Stimulated activated naive CD8-positive, alpha-beta T cell treated with anti-CD3 and anti-CD28 coated beads, Interleukin-15, Interleukin-2, amounts not matched to agents 100 ng/mL and 50 ng/mL, for 24 hours (primary cell): ENCODE data around the gene PARP14.

ENCODE experiments used
- H3K27ac Mint-ChIP-seq: one replicate; pipeline ENCODE4 v1.8.0; 2021; ENCODE audit warnings: mild to moderate bottlenecking, mixed read lengths
- H3K27me3 Mint-ChIP-seq: one replicate; pipeline ENCODE4 v1.8.0; 2021; ENCODE audit warnings: mixed read lengths
- H3K36me3 Mint-ChIP-seq: one replicate; pipeline ENCODE4 v1.8.0; 2021; ENCODE audit warnings: low read depth, mixed read lengths
- H3K4me1 Mint-ChIP-seq: one replicate; pipeline ENCODE4 v1.8.0; 2021; ENCODE audit warnings: low read depth, mixed read lengths
- H3K4me3 Mint-ChIP-seq: one replicate; pipeline ENCODE4 v1.8.0; 2021; ENCODE audit warnings: mild to moderate bottlenecking, mixed read lengths
- H3K9me3 Mint-ChIP-seq: one replicate; pipeline ENCODE4 v1.8.0; 2021; ENCODE audit warnings: mixed read lengths

Gene PARP14

DNA sequence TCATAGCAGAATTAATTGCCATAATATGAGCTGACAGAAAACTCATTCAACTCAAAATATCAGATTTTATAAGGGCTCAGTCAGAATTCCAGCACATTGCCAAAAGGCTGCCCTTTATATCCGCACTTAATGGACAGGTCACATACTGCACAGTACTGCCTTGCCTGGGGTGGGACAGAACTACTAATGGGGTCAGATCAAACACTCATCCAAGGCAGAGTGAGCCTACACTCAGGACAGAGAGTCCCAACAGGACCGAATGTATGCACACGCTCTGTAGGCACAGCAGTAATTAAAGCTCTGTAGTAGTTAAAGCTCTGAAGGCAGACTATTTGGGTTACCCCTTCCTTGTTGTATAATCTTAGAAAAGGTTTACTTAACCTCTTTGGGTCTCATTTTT, 85.8 kb downstream of the PARP14 start:
- H3K36me3 Mint-ChIP-seq: peaks cover 35% of the 10 kb centered on the region
- no peaks in the 10 kb centered on the region for H3K27me3 Mint-ChIP-seq
- H3K9me3 Mint-ChIP-seq: no peaks in the 10 kb centered on the region
- H3K4me1 Mint-ChIP-seq: no peaks in the 10 kb centered on the region
- no peak overlapping the region for H3K27ac Mint-ChIP-seq
- H3K4me3 Mint-ChIP-seq: no peak overlapping the region

DNA sequence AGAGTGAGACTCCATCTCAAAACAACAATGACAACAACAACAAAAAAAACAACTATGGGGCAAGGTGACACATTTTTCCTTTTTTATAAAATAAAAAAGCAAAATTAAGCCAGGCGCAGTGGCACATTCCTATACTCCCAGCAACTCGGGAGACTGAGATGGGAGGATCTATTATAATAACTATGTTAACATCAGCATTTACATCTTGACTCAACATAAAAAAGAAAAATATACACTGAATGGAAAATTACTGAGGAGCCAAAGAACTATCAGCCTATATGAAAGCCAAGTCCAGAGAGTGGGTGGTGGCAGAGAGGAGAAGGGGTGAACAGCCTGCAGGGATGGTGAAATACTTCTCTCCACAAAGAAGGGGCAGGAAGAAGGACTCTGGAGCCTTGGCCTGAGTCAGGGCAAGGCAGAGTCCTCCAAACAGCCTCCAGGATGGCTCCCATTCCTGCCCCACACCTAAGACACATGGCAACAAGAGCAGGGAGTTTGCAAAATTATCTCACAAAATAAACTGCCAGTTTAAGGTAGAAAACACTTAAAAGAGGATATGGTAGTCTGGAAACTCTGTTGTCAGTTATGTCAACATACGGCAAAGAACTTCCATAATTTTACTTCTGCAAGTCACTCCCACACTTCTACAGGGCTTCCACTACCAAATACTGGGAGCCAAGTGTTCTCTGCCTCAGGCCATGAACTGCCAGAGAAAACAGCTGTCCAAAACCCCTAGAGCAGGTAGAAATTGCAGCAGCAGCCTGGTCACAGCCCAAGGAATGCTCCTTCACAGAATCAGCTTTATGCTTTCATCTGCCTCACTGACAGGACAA, 87.1 kb downstream of the PARP14 start:
- Mint-ChIP-seq H3K27ac (peak overlapping the region; percentile 26), H3K4me1 (no peaks in the 10 kb centered on the region), H3K27me3 (no peaks in the 10 kb centered on the region), H3K9me3 (no peaks in the 10 kb centered on the region), H3K4me3 (no peak overlapping the region), H3K36me3 (peaks cover 29% of the 10 kb centered on the region)

DNA sequence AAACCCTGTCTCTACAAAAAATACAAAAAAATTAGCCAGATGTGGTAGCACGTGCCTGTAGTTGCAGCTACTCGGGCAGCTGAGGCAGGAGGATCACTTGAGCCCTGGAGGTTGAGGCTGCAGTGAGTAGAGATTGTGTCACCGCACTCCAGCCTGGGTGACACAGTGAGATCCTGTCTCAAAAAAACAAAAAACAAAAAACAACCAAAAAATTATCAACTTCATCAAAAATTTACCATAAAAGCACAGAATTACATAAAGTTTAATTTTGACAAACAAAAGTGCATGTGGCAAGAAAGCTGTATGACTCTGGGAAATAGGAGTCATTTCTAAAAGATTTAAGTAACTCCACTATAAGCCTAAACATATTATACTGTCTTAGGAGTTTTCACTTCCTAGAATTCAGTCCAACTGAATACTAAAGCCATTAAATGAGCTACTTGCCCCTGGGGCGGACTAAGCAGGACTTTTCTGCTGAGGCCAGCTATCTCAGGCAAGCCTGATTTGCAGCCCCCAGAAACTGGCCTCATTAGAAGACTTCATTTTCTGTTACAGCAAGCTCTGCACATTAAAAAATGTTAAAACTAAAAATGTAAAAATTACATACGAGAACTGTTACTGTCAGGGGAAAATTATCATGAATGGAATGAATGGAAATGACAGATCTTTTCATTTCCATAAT, 90.0 kb downstream of the PARP14 start:
- H3K27ac Mint-ChIP-seq: no peak overlapping the region
- H3K4me3 Mint-ChIP-seq: no peak overlapping the region
- peaks cover 31% of the 10 kb centered on the region for H3K36me3 Mint-ChIP-seq
- no peaks in the 10 kb centered on the region for H3K4me1 Mint-ChIP-seq
- H3K9me3 Mint-ChIP-seq: no peaks in the 10 kb centered on the region
- H3K27me3 Mint-ChIP-seq: no peaks in the 10 kb centered on the region

DNA sequence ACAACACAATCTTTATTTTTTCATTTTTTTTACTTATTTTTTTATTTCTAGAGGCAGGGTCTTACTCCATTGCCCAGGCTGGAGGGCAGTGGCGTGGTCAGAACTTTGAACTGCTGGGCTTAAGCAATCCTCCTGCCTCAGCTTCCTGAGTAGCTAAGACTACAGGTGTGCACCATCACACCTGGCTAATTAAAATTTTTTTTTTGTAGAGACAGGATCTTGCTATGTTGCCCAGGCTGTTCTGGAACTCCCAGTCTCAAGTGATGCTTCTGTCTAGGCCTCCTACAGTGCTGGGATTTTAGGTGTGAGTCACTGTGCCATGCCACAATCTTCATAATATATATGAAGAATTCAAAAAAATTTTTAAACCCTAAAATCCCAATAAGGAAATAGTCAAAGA, 92.2 kb downstream of the PARP14 start:
- H3K27ac Mint-ChIP-seq: no peak overlapping the region
- H3K9me3 Mint-ChIP-seq: no peaks in the 10 kb centered on the region
- no peak overlapping the region for H3K4me3 Mint-ChIP-seq
- H3K27me3 Mint-ChIP-seq: no peaks in the 10 kb centered on the region
- H3K36me3 Mint-ChIP-seq: peaks cover 23% of the 10 kb centered on the region
- H3K4me1 Mint-ChIP-seq: no peaks in the 10 kb centered on the region

DNA sequence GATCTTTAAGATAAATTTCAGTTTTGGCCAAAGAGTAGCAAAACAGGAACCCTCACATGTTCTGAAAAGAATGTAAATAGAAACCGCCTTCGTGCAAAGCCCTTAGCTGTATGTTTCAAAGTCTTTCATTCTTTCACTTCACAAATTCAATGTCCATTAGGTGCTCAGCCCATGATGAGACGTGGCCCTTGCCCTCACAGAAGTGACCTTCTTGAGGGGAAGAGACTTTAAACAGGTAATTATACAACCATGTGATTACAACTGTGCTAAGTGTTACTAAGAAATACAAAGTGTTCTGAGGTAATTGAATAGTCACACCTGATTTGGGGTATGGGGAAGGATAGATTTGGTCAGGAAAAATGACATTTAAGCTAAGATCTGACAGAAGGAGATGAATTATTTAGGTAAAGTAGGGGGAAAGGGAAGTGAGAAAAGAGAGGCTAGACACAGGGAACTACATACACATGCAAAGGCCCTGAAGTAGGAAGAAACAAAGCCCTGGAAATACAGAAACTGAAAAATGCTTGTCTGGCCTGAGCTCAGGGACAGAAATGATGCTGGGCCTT, 93.4 kb downstream of the PARP14 start:
- H3K9me3 Mint-ChIP-seq: no peaks in the 10 kb centered on the region
- H3K4me1 Mint-ChIP-seq: no peaks in the 10 kb centered on the region
- H3K27me3 Mint-ChIP-seq: no peaks in the 10 kb centered on the region
- peaks cover 18% of the 10 kb centered on the region for H3K36me3 Mint-ChIP-seq
- H3K4me3 Mint-ChIP-seq: no peak overlapping the region
- H3K27ac Mint-ChIP-seq: no peak overlapping the region

DNA sequence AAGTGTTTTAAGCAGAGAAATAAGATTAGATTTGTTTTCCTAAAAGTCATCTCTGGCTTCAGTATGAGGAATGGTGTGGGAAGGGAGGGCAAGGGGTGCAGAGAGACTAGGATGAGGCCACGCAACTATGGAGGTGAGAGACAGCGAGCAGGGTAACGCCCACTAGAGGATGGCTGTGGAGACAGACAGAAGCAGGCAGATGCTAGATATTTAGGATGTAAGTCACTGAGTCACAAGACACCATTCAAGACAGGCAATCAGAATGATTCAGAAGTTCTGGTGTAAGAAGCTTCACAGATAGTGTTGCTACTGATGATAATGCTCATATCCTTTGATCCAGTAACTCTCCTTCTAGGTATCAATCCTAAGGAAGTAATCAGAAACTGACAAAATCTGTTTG, 93.9 kb downstream of the PARP14 start:
- H3K4me1 Mint-ChIP-seq: no peaks in the 10 kb centered on the region
- no peaks in the 10 kb centered on the region for H3K9me3 Mint-ChIP-seq
- no peak overlapping the region for H3K4me3 Mint-ChIP-seq
- H3K36me3 Mint-ChIP-seq: peaks cover 13% of the 10 kb centered on the region
- no peak overlapping the region for H3K27ac Mint-ChIP-seq
- H3K27me3 Mint-ChIP-seq: no peaks in the 10 kb centered on the region

DNA sequence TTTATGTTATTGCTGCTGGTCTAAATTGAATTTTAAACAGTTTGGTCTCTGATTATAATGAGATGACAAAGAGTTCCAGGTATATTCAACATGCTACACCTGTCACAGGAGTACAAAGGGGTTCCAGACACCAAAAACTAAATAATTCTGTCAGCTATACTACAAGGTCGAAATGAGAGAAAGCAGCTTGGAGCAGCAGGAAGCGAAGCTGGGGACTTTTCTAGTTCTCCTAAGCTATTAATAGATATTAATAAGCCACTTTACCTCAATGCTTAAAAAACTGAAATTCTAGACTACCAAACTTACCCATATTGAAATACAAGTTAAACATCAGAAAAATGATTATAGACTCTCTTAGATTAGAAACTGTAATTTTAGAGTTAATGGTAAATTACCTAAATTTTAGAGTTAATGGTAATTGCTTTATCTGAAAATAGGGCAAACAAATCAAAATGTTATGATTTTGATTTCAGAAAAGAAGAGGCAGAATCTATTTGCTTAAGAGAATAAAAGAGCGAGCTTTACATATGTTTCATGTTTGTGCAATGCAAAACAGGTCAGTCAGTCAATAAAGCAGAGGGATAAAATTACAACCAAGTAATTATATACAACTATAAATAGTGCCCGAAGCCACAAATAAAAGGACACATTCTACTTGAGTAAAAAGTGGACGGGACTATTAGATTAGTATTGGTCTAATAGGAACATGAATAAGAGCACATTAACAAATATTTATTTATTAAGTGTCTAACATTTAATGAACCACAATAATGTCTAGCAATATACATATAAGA, 96.2 kb downstream of the PARP14 start:
- Mint-ChIP-seq H3K27ac (no peak overlapping the region), H3K36me3 (peaks cover 14% of the 10 kb centered on the region), H3K4me3 (no peak overlapping the region), H3K9me3 (no peaks in the 10 kb centered on the region), H3K27me3 (no peaks in the 10 kb centered on the region), H3K4me1 (no peaks in the 10 kb centered on the region)

DNA sequence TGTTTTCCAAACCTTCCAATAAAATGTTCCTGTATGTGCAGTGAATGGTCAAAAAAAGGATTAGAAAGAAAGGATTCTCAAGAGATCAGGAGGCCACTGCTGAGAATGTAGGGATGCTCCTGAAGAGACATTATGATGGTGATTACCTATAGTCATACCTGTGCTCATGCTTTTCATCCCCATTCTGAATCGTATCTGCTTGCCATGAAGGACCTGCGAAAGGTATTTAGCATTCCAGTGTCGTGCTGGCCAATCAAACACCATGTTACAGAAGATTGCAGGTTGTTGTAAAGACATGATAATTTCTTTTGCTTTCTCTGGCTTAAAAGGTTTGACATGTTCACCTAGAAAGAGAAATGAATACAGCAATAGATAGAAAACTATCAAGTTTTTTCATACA, 96.9 kb downstream of the PARP14 start:
- Mint-ChIP-seq H3K27ac (no peak overlapping the region), H3K9me3 (no peaks in the 10 kb centered on the region), H3K4me1 (no peaks in the 10 kb centered on the region), H3K4me3 (no peak overlapping the region), H3K27me3 (no peaks in the 10 kb centered on the region), H3K36me3 (peaks cover 14% of the 10 kb centered on the region)
